Stimulated activated CD8-positive, alpha-beta memory T cell treated with anti-CD3 and anti-CD28 coated beads, Interleukin-15, amount 100 ng/mL, for 24 hours (primary cell): ENCODE measurements around the gene NXF2B.
"Not testable (repeated sequence)": the region's sequence is repeated elsewhere in the genome, so short reads cannot be mapped to it uniquely, and the experiment has no call there.

Experiments used
- DNase-seq: peaks from one replicate; pipeline ENCODE4 v3.0.0-alpha.2; 2020; ENCODE audit warnings: low read depth

Gene NXF2B

GRCh38 chrX:102439908-102440307, at the start of gene NXF2B:
Gene NXF2B, minus strand, starts transcription at chrX:102440008. Its CDS starts 59,972 bp downstream, at chrX:102380036.
- not testable (repeated sequence) for DNase-seq

GRCh38 chrX:102478765-102479164, 39.0 kb upstream of the NXF2B start:
- DNase-seq, result not testable (repeated sequence)

GRCh38 chrX:102471762-102472220, 32.0 kb upstream of the NXF2B start, which contains the start of gene TCP11X2:
Gene TCP11X2, minus strand, starts transcription at chrX:102471812.
- DNase-seq, result not testable (repeated sequence)

GRCh38 chrX:102470215-102470614, 30.4 kb upstream of the NXF2B start:
- not testable (repeated sequence) for DNase-seq

GRCh38 chrX:102458615-102459014, 18.8 kb upstream of the NXF2B start:
- not testable (repeated sequence) for DNase-seq

GRCh38 chrX:102414493-102414892, 25.3 kb downstream of the NXF2B start:
- not testable (repeated sequence) for DNase-seq

GRCh38 chrX:102345916-102346315, 93.9 kb downstream of the NXF2B start:
- peak; percentile 43 for DNase-seq

GRCh38 chrX:102341867-102342266, 97.9 kb downstream of the NXF2B start:
- no peak for DNase-seq

- DNase-seq, result no peak
These were observed 100.2 kb downstream of the NXF2B start for GRCh38 chrX:102339312-102340298.

GRCh38 chrX:102338162-102338561, 101.6 kb downstream of the NXF2B start:
- DNase-seq, result no peak
